ENCODE data around the gene AHRR. TPM values are rescaled to one million over a fixed set of nuclear protein-coding genes. Genes with fewer than 3 reads are reported as not detected.

The AHRR gene
- total RNA-seq, 1 donor from 2014 or later = 26.0 TPM

GRCh38 chr5:434443-435146 is 113.1 kb downstream of the AHRR start:
- no peak for DNase-seq
- H3K27ac Mint-ChIP-seq = no peak overlapping the region
- intact Hi-C loops (cut with micrococcal nuclease) = loop anchor here (5.0 kb wide), 1 partner anchor 247 kb away; no protein-coding TSS in a partner anchor
- no peak overlapping the region for H3K4me3 Mint-ChIP-seq
- H3K4me1 Mint-ChIP-seq = peaks cover 3% of the 10 kb centered on the region
- peaks cover 2% of the 10 kb centered on the region for H3K36me3 Mint-ChIP-seq (ENCODE audit: low read depth)
- H3K27me3 Mint-ChIP-seq = no peaks in the 10 kb centered on the region
- H3K9me3 Mint-ChIP-seq = no peaks in the 10 kb centered on the region

GRCh38 chr5:435156-435790 is 113.8 kb downstream of the AHRR start:
- Mint-ChIP-seq H3K27me3 (no peaks in the 10 kb centered on the region), H3K4me1 (peaks cover 3% of the 10 kb centered on the region), H3K36me3 (ENCODE audit: low read depth) (no peaks in the 10 kb centered on the region), H3K4me3 (no peak overlapping the region), H3K9me3 (no peaks in the 10 kb centered on the region), H3K27ac (no peak overlapping the region)
- DNase-seq = no peak
- intact Hi-C loops (cut with micrococcal nuclease) = no loop called here

- intact Hi-C loops (cut with micrococcal nuclease) = no loop called here
- peaks cover 2% of the 10 kb centered on the region for H3K36me3 Mint-ChIP-seq (ENCODE audit: low read depth)
- peaks cover 4% of the 10 kb centered on the region for H3K4me1 Mint-ChIP-seq
- no peaks in the 10 kb centered on the region for H3K9me3 Mint-ChIP-seq
- no peaks in the 10 kb centered on the region for H3K27me3 Mint-ChIP-seq
- H3K27ac Mint-ChIP-seq = no peak overlapping the region
- DNase-seq = no peak
- H3K4me3 Mint-ChIP-seq = no peak overlapping the region
Measured at GRCh38 chr5:435961-436640, 114.6 kb downstream of the AHRR start.

GRCh38 chr5:436641-436975 is 115.1 kb downstream of the AHRR start:
- Mint-ChIP-seq H3K4me3 (no peak overlapping the region), H3K4me1 (peaks cover 4% of the 10 kb centered on the region), H3K27ac (no peak overlapping the region), H3K27me3 (no peaks in the 10 kb centered on the region), H3K36me3 (ENCODE audit: low read depth) (peaks cover 2% of the 10 kb centered on the region), H3K9me3 (no peaks in the 10 kb centered on the region)
- no peak for DNase-seq
- intact Hi-C loops (cut with micrococcal nuclease) = no loop called here

GRCh38 chr5:437281-437771 is 115.8 kb downstream of the AHRR start:
- H3K27me3 Mint-ChIP-seq = no peaks in the 10 kb centered on the region
- H3K27ac Mint-ChIP-seq = no peak overlapping the region
- no peaks in the 10 kb centered on the region for H3K9me3 Mint-ChIP-seq
- no peak overlapping the region for H3K4me3 Mint-ChIP-seq
- H3K36me3 Mint-ChIP-seq (ENCODE audit: low read depth) = peaks cover 3% of the 10 kb centered on the region
- intact Hi-C loops (cut with micrococcal nuclease) = no loop called here
- no peak for DNase-seq
- H3K4me1 Mint-ChIP-seq = peaks cover 7% of the 10 kb centered on the region

GRCh38 chr5:438481-438981 is 117.0 kb downstream of the AHRR start:
- Mint-ChIP-seq H3K36me3 (ENCODE audit: low read depth) (peaks cover 6% of the 10 kb centered on the region), H3K27ac (no peak overlapping the region)
- no peak for DNase-seq

GRCh38 chr5:439181-439580 is 117.7 kb downstream of the AHRR start:
- no peak for DNase-seq
- intact Hi-C loops (cut with micrococcal nuclease) = no loop called here
- no peaks in the 10 kb centered on the region for H3K27me3 Mint-ChIP-seq
- H3K9me3 Mint-ChIP-seq = no peaks in the 10 kb centered on the region
- H3K4me3 Mint-ChIP-seq = no peak overlapping the region
- peaks cover 12% of the 10 kb centered on the region for H3K4me1 Mint-ChIP-seq
- no peak overlapping the region for H3K27ac Mint-ChIP-seq
- peaks cover 7% of the 10 kb centered on the region for H3K36me3 Mint-ChIP-seq (ENCODE audit: low read depth)

More at GRCh38 chr5:438481-438981, 117.0 kb downstream of the AHRR start:
- intact Hi-C loops (cut with micrococcal nuclease) = no loop called here
- H3K4me3 Mint-ChIP-seq = no peak overlapping the region
- H3K27me3 Mint-ChIP-seq = no peaks in the 10 kb centered on the region
- H3K9me3 Mint-ChIP-seq = no peaks in the 10 kb centered on the region
- peaks cover 10% of the 10 kb centered on the region for H3K4me1 Mint-ChIP-seq

- DNase-seq = no peak
- Mint-ChIP-seq H3K36me3 (ENCODE audit: low read depth) (peaks cover 10% of the 10 kb centered on the region), H3K4me3 (no peak overlapping the region), H3K27me3 (no peaks in the 10 kb centered on the region), H3K4me1 (peaks cover 16% of the 10 kb centered on the region), H3K27ac (peak overlapping the region; percentile 48), H3K9me3 (no peaks in the 10 kb centered on the region)
- intact Hi-C loops (cut with micrococcal nuclease) = loop anchor here (10.0 kb wide), 1 partner anchor 455 kb away; the partner anchor contains the start of genes BRD9 and TRIP13
Measured at GRCh38 chr5:439636-440035, 118.1 kb downstream of the AHRR start.

GRCh38 chr5:440401-441201 is 119.1 kb downstream of the AHRR start:
- H3K4me1 Mint-ChIP-seq = peaks cover 21% of the 10 kb centered on the region
- H3K36me3 Mint-ChIP-seq (ENCODE audit: low read depth) = peaks cover 13% of the 10 kb centered on the region
- H3K27me3 Mint-ChIP-seq = no peaks in the 10 kb centered on the region
- peak overlapping the region; percentile 62 for H3K27ac Mint-ChIP-seq
- H3K4me3 Mint-ChIP-seq = no peak overlapping the region
- H3K9me3 Mint-ChIP-seq = no peaks in the 10 kb centered on the region
- intact Hi-C loops (cut with micrococcal nuclease) = loop anchor here (10.0 kb wide), 1 partner anchor 454 kb away; the partner anchor contains the start of genes BRD9 and TRIP13
- DNase-seq = no peak

GRCh38 chr5:441996-442334 is 120.5 kb downstream of the AHRR start:
- Mint-ChIP-seq H3K27me3 (no peaks in the 10 kb centered on the region), H3K27ac (peak overlapping the region; percentile 98), H3K4me1 (peaks cover 28% of the 10 kb centered on the region), H3K9me3 (no peaks in the 10 kb centered on the region), H3K4me3 (peak overlapping the region; percentile 98), H3K36me3 (ENCODE audit: low read depth) (peaks cover 21% of the 10 kb centered on the region)
- intact Hi-C loops (cut with micrococcal nuclease) = loop anchor here (10.0 kb wide), 1 partner anchor 453 kb away; the partner anchor contains the start of genes BRD9 and TRIP13
- DNase-seq = no peak

GRCh38 chr5:442335-443238 is 121.1 kb downstream of the AHRR start, which contains the start of gene EXOC3:
TSS of gene EXOC3 (plus strand) at chr5:443176. CDS start at chr5:446206, 3,030 bp downstream.
- Mint-ChIP-seq H3K9me3 (no peaks in the 10 kb centered on the region), H3K27ac (peak within 1 kb of the TSS; percentile 98), H3K4me1 (peaks cover 30% of the 10 kb centered on the region), H3K27me3 (no peaks in the 10 kb centered on the region), H3K4me3 (peak within 1 kb of the TSS; percentile 98), H3K36me3 (ENCODE audit: low read depth) (peaks cover 27% of the 10 kb centered on the region)
- intact Hi-C loops (cut with micrococcal nuclease) = loop anchor here (10.0 kb wide), 1 partner anchor 452 kb away; the partner anchor contains the start of genes BRD9 and TRIP13
- peak; percentile 95 for DNase-seq
